HUES64 (cell line): ENCODE results near the gene OGN.

Experiments
- H3K27ac ChIP-seq: 2 replicates; pipeline ENCODE4 v1.7.0; 2013; ENCODE audit warnings: low read depth, low read length, inconsistent platforms
- H3K27me3 ChIP-seq: 2 replicates; pipeline ENCODE4 v1.6.1; 2013; ENCODE audit warnings: mild to moderate bottlenecking, low read length; ENCODE audit not compliant: insufficient read depth
- H3K36me3 ChIP-seq: 2 replicates; pipeline ENCODE4 v1.6.1; 2013; ENCODE audit warnings: mild to moderate bottlenecking, low read length; ENCODE audit not compliant: insufficient read depth
- H3K4me1 ChIP-seq: 2 replicates; pipeline ENCODE4 v1.6.1; 2013; ENCODE audit warnings: mild to moderate bottlenecking, low read length, moderate library complexity; ENCODE audit not compliant: insufficient read depth
- H3K4me3 ChIP-seq: 2 replicates; pipeline ENCODE4 v1.5.1; 2013; ENCODE audit warnings: mild to moderate bottlenecking, low read length, moderate library complexity
- H3K9ac ChIP-seq: 2 replicates; pipeline ENCODE4 v1.6.1; 2013; ENCODE audit warnings: mild to moderate bottlenecking, low read depth, low read length
- H3K9me3 ChIP-seq: 2 replicates; pipeline ENCODE4 v1.6.1; 2013; ENCODE audit warnings: low read depth, low read length; ENCODE audit not compliant: insufficient read depth
- WGBS: fragments of 150-250, 120-280 bp; methylation state at CpG from one replicate; pipeline ENCODE4 v1.1.7; 2013; ENCODE audit warnings: missing lambda C conversion rate; 5-methylcytosine and 5-hydroxymethylcytosine counted together

The OGN gene

GRCh38 chr9:92402826-92403745, 1.3 kb downstream of the OGN start:
- Histone ChIP-seq H3K27ac (no peak overlapping the region), H3K4me3 (no peak overlapping the region), H3K9ac (no peak overlapping the region), H3K27me3 (no peaks in the 10 kb centered on the region), H3K36me3 (no peaks in the 10 kb centered on the region), H3K9me3 (no peaks in the 10 kb centered on the region), H3K4me1 (no peaks in the 10 kb centered on the region)
- WGBS: 97% methylated on average over 4 of the region's 5 CpGs

- WGBS: 86% methylated on average over 1 of the region's 1 CpG
These were observed 2.0 kb downstream of the OGN start for GRCh38 chr9:92402360-92402759.

GRCh38 chr9:92397853-92398252, 6.5 kb downstream of the OGN start:
- H3K27ac ChIP-seq: no peak overlapping the region
- no peaks in the 10 kb centered on the region for H3K4me1 ChIP-seq
- no peaks in the 10 kb centered on the region for H3K36me3 ChIP-seq
- WGBS: 100% methylated on average over 3 of the region's 3 CpGs
- no peak overlapping the region for H3K9ac ChIP-seq
- no peak overlapping the region for H3K4me3 ChIP-seq
- no peaks in the 10 kb centered on the region for H3K27me3 ChIP-seq
- 0 out of 2 replicates have a peak, but pooled peaks cover 4% of the 10 kb centered on the region for H3K9me3 ChIP-seq

More at GRCh38 chr9:92402360-92402759, 2.0 kb downstream of the OGN start:
- Histone ChIP-seq H3K4me1 (no peaks in the 10 kb centered on the region), H3K4me3 (no peak overlapping the region), H3K27ac (no peak overlapping the region), H3K27me3 (no peaks in the 10 kb centered on the region), H3K9me3 (0 out of 2 replicates have a peak, but pooled peaks cover 4% of the 10 kb centered on the region), H3K36me3 (no peaks in the 10 kb centered on the region), H3K9ac (no peak overlapping the region)

GRCh38 chr9:92395617-92396016, 8.8 kb downstream of the OGN start:
- no peak overlapping the region for H3K4me3 ChIP-seq
- 0 out of 2 replicates have a peak, but pooled peaks cover 4% of the 10 kb centered on the region for H3K9me3 ChIP-seq
- no peaks in the 10 kb centered on the region for H3K27me3 ChIP-seq
- 95% methylated on average over 1 of the region's 1 CpG for WGBS
- no peaks in the 10 kb centered on the region for H3K4me1 ChIP-seq
- H3K27ac ChIP-seq: no peak overlapping the region
- H3K9ac ChIP-seq: no peak overlapping the region
- H3K36me3 ChIP-seq: no peaks in the 10 kb centered on the region

GRCh38 chr9:92393686-92394085, 10.7 kb downstream of the OGN start:
- Histone ChIP-seq H3K27ac (no peak overlapping the region), H3K9ac (no peak overlapping the region), H3K9me3 (0 out of 2 replicates have a peak, but pooled peaks cover 4% of the 10 kb centered on the region), H3K4me1 (no peaks in the 10 kb centered on the region), H3K4me3 (no peak overlapping the region), H3K36me3 (no peaks in the 10 kb centered on the region), H3K27me3 (no peaks in the 10 kb centered on the region)
- 100% methylated on average over 1 of the region's 1 CpG for WGBS

- no peaks in the 10 kb centered on the region for H3K27me3 ChIP-seq
- no peak overlapping the region for H3K27ac ChIP-seq
- WGBS: 100% methylated on average over 1 of the region's 2 CpGs
- H3K9me3 ChIP-seq: 0 out of 2 replicates have a peak, but pooled peaks cover 2% of the 10 kb centered on the region
- no peak overlapping the region for H3K4me3 ChIP-seq
- no peaks in the 10 kb centered on the region for H3K4me1 ChIP-seq
- H3K9ac ChIP-seq: no peak overlapping the region
- H3K36me3 ChIP-seq: no peaks in the 10 kb centered on the region
These were observed 11.7 kb downstream of the OGN start for GRCh38 chr9:92392690-92393089.

GRCh38 chr9:92385953-92386352, 18.4 kb downstream of the OGN start:
- H3K27ac ChIP-seq: no peak overlapping the region
- no peaks in the 10 kb centered on the region for H3K4me1 ChIP-seq
- H3K9me3 ChIP-seq: no peaks in the 10 kb centered on the region
- no peaks in the 10 kb centered on the region for H3K27me3 ChIP-seq
- H3K36me3 ChIP-seq: no peaks in the 10 kb centered on the region
- no peak overlapping the region for H3K4me3 ChIP-seq
- WGBS: 96% methylated on average over 4 of the region's 4 CpGs
- no peak overlapping the region for H3K9ac ChIP-seq

- Histone ChIP-seq H3K4me3 (no peak overlapping the region), H3K9me3 (no peaks in the 10 kb centered on the region), H3K9ac (no peak overlapping the region), H3K27me3 (no peaks in the 10 kb centered on the region), H3K36me3 (no peaks in the 10 kb centered on the region), H3K27ac (no peak overlapping the region), H3K4me1 (peaks cover 4% of the 10 kb centered on the region; the same call in 1 of the 2 replicates)
- WGBS: 95% methylated on average over 5 of the region's 6 CpGs
These were observed 18.9 kb downstream of the OGN start for GRCh38 chr9:92385477-92385876.

GRCh38 chr9:92385001-92385400, 19.4 kb downstream of the OGN start:
- H3K36me3 ChIP-seq: no peaks in the 10 kb centered on the region
- WGBS: 85% methylated on average over 2 of the region's 3 CpGs
- H3K4me1 ChIP-seq: peaks cover 9% of the 10 kb centered on the region
- no peaks in the 10 kb centered on the region for H3K27me3 ChIP-seq
- no peaks in the 10 kb centered on the region for H3K9me3 ChIP-seq
- no peak overlapping the region for H3K9ac ChIP-seq
- no peak overlapping the region for H3K27ac ChIP-seq
- H3K4me3 ChIP-seq: no peak overlapping the region

- Histone ChIP-seq H3K27me3 (no peaks in the 10 kb centered on the region), H3K9ac (no peak overlapping the region), H3K4me1 (peaks cover 15% of the 10 kb centered on the region), H3K9me3 (no peaks in the 10 kb centered on the region), H3K36me3 (no peaks in the 10 kb centered on the region), H3K27ac (no peak overlapping the region), H3K4me3 (no peak overlapping the region)
- WGBS: no CpG with 5 or more reads among the region's 1 CpG
These were observed 20.0 kb downstream of the OGN start for GRCh38 chr9:92384375-92384774.

- Histone ChIP-seq H3K4me3 (no peak overlapping the region), H3K9me3 (no peaks in the 10 kb centered on the region), H3K36me3 (no peaks in the 10 kb centered on the region), H3K27ac (no peak overlapping the region), H3K9ac (no peak overlapping the region), H3K27me3 (no peaks in the 10 kb centered on the region), H3K4me1 (peaks cover 36% of the 10 kb centered on the region)
- WGBS: no CpG with 5 or more reads among the region's 2 CpGs
These were observed 22.6 kb downstream of the OGN start for GRCh38 chr9:92381775-92382174.
